Panc1 (cell line): ENCODE data around the gene RNGTT. TPM values are rescaled to one million over a fixed set of nuclear protein-coding genes. Genes with fewer than 3 reads are reported as not detected.

Experiments
- ATAC-seq: fragments of 200-7000 bp; cut with Tn5 transposase; 2 replicates; pipeline ENCODE4 v1.9.1; 2020; ENCODE audit warnings: mild to moderate bottlenecking, moderate library complexity
- BruUV-seq: library from RNA; stranded (reverse); fragments of 400-500 nt; replicated peaks from 2 replicates; lab custom pipeline; 2021; lab: Mats Ljungman, UMichigan
- CTCF ChIA-PET: fragments of 300-600 bp; sonication (Branson Sonifier 250); formaldehyde crosslinking; loops from one replicate; lab custom pipeline; 2022; ENCODE audit warnings: antibody characterized with exemption; lab: Charles Lee
- POLR2A ChIA-PET: fragments of 300-600 bp; sonication (Branson Sonifier 250); formaldehyde crosslinking; loops from one replicate; lab custom pipeline; 2022; ENCODE audit warnings: antibody characterized with exemption; lab: Charles Lee
- DNase-seq: peaks from one replicate; pipeline ENCODE4 v3.0.0-alpha.2; 2010; ENCODE audit warnings: low read depth, low spot score
- H3K27ac ChIP-seq: 2 replicates; pipeline ENCODE4 v1.5.1; 2011; ENCODE audit warnings: mild to moderate bottlenecking, low read length, inconsistent platforms
- H3K27me3 ChIP-seq: fragments of 200-500 bp; sonication (Bioruptor generic); 2 replicates; pipeline ENCODE4 v1.6.0; 2014; ENCODE audit warnings: low read length, inconsistent platforms; ENCODE audit not compliant: control insufficient read depth, insufficient read depth
- H3K36me3 ChIP-seq: fragments of 200-500 bp; sonication (Bioruptor generic); 2 replicates; pipeline ENCODE4 v1.5.1; 2014; ENCODE audit warnings: inconsistent platforms, mild to moderate bottlenecking, low read length, moderate library complexity; ENCODE audit not compliant: control insufficient read depth, insufficient read depth
- H3K4me1 ChIP-seq: 2 replicates; pipeline ENCODE4 v1.5.1; 2011; ENCODE audit warnings: inconsistent platforms, mild to moderate bottlenecking, low read length, moderate library complexity; ENCODE audit not compliant: control insufficient read depth, insufficient read depth
- H3K4me3 ChIP-seq, 2 experiments: 2 replicates each; pipeline ENCODE4 v1.5.1; 2011 to 2012; ENCODE audit warnings: low read depth in 2 of 2, low read length in 2 of 2, mild to moderate bottlenecking in 2 of 2, inconsistent platforms in 1 of 2, moderate library complexity in 1 of 2
- H3K9me3 ChIP-seq: fragments of 200-500 bp; sonication (Bioruptor generic); 2 replicates; pipeline ENCODE4 v1.5.1; 2014; ENCODE audit warnings: low read depth, mild to moderate bottlenecking, inconsistent platforms, low read length, moderate library complexity; ENCODE audit not compliant: control insufficient read depth, insufficient read depth
- CTCF ChIP-seq: fragments of 450-650 bp; IDR thresholded peaks from 2 replicates; pipeline ENCODE4 v1.5.1; 2017; ENCODE audit warnings: mild to moderate bottlenecking
- POLR2AphosphoS5 ChIP-seq: IDR thresholded peaks from 2 replicates; pipeline ENCODE4 v1.6.1; 2012; ENCODE audit warnings: mild to moderate bottlenecking, low read depth, low read length, moderate library complexity
- REST ChIP-seq, 2 experiments: IDR thresholded peaks; 2 replicates each; pipeline ENCODE4 v1.6.1; 2011 to 2012; ENCODE audit warnings: low read depth in 2 of 2, control low read depth in 1 of 2, low read length in 1 of 2, mild to moderate bottlenecking in 1 of 2, moderate library complexity in 1 of 2; ENCODE audit not compliant: insufficient read depth in 1 of 2
- SIN3A ChIP-seq: IDR thresholded peaks from 2 replicates; pipeline ENCODE4 v1.6.1; 2012; ENCODE audit warnings: low read depth, mild to moderate bottlenecking, low read length, moderate library complexity, borderline replicate concordance; ENCODE audit not compliant: insufficient read depth
- TCF7L2 ChIP-seq: IDR thresholded peaks from 2 replicates; pipeline ENCODE4 v1.6.1; 2011; ENCODE audit warnings: mild to moderate bottlenecking, low read depth, low read length, inconsistent platforms
- in situ Hi-C: cut with HindIII; loops from 2 replicates; pipeline ENCODE4 v1.10.0; 2016; ENCODE audit warnings: low sequenced_read_pairs, low pct_unique_long_range_greater_than_20kb
- intact Hi-C: fragments of 100-400 bp; cut with micrococcal nuclease; formaldehyde crosslinking; loops from one replicate; pipeline ENCODE4 v1.10.0; 2022; ENCODE audit not compliant: unreplicated experiment
- total RNA-seq: library from RNA; stranded (reverse); gene quantifications from one replicate; pipeline ENCODE4 v1.2.1, GENCODE V29; 2021; ENCODE audit not compliant: unreplicated experiment

The RNGTT gene
- total RNA-seq, 1 experiment from 2014 or later = 21.2 TPM

GRCh38 chr6:88997327-88997726, 33.9 kb upstream of the RNGTT start:
- Histone ChIP-seq H3K9me3 (no peaks in the 10 kb centered on the region), H3K27me3 (no peaks in the 10 kb centered on the region), H3K4me3 (no peak overlapping the region), H3K36me3 (no peaks in the 10 kb centered on the region), H3K4me1 (no peaks in the 10 kb centered on the region), H3K27ac (no peak overlapping the region)
- in situ Hi-C loops = no loop called here
- ChIA-PET CTCF (no interaction called here), POLR2A (no interaction called here)
- no peak for TF ChIP-seq REST (IDR thresholded peaks at IDR 0.05; ENCODE audit: insufficient read depth in 1 of 2, low read depth in 2 of 2, low read length in 1 of 2)
- TF ChIP-seq POLR2AphosphoS5 = no peak
- TF ChIP-seq SIN3A = no peak
- TF ChIP-seq CTCF = no peak
- no peak for TF ChIP-seq TCF7L2
- BruUV-seq = no TSS peak
- ATAC-seq (no peak), DNase-seq (no peak)
- intact Hi-C loops = no loop called here

- H3K36me3 ChIP-seq = no peaks in the 10 kb centered on the region
- ChIA-PET CTCF (no interaction called here), POLR2A (no interaction called here)
- intact Hi-C loops (no loop called here), in situ Hi-C loops (no loop called here)
- H3K27ac ChIP-seq = no peak overlapping the region
- H3K4me3 ChIP-seq = no peak overlapping the region
- no peak for DNase-seq
- TF ChIP-seq POLR2AphosphoS5 (no peak), SIN3A (no peak), REST (IDR thresholded peaks at IDR 0.05; ENCODE audit: insufficient read depth in 1 of 2, low read depth in 2 of 2, low read length in 1 of 2) (no peak), TCF7L2 (no peak), CTCF (no peak)
- no peaks in the 10 kb centered on the region for H3K9me3 ChIP-seq
- no peaks in the 10 kb centered on the region for H3K4me1 ChIP-seq
- BruUV-seq = no TSS peak
- H3K27me3 ChIP-seq = no peaks in the 10 kb centered on the region
- ATAC-seq = no peak
These were observed 29.5 kb upstream of the RNGTT start for GRCh38 chr6:88992741-88993552.
